HG02623 (cell line): Measurements from ENCODE around the gene CLHC1.

ENCODE experiments used
- ATAC-seq: cut with Tn5 transposase; IDR thresholded peaks from one replicate; pipeline ENCODE4 v1.9.1; 2021; ENCODE audit warnings: moderate library complexity; ENCODE audit not compliant: unreplicated experiment

CLHC1 gene

GRCh38 chr2:55169915-55170314 lies 62.2 kb downstream of the CLHC1 start:
- no peak for ATAC-seq

DNA sequence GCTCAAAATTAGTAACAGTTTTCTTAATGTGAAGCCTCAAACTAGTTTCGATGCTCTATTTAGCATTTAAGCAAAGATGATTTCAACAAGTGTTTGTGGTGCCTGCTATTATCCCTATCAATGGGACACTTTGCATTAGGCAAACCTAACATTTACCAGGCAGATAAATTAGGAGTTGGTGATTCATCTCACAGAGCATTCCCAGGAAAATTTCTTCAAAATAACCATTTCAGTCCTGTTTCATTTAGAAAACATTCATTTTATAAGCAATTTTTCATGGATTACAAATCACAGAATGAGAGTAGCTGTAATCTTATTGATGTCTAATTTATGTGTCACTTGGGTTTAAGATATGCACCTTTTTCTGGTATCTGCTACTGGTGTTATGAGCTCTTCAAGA lies 62.7 kb downstream of the CLHC1 start:
- ATAC-seq = no peak

- ATAC-seq = no peak
Observed at GRCh38 chr2:55168221-55169154, 63.6 kb downstream of the CLHC1 start.

DNA sequence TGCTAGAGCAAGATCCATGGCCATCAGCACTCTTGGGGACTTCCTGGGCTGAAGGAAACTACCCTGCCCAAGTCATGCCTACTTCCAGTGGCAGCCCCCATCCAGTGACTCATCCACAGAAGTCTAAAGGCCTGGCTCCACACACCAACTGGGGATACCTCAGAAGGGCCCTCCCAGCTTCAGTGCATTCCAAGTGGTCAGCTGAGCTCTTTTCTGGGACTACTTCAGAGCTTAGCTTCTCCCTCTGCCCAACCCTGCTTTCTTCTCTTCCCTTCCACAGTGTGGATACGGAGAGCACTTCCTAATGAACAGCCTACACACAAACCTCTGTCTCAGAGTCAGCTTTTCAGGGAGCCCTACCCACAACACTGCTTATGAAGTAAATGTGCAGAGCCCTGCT lies 66.5 kb downstream of the CLHC1 start:
- no peak for ATAC-seq

- no peak for ATAC-seq
Observed at GRCh38 chr2:55164534-55165480, 67.3 kb downstream of the CLHC1 start.

DNA sequence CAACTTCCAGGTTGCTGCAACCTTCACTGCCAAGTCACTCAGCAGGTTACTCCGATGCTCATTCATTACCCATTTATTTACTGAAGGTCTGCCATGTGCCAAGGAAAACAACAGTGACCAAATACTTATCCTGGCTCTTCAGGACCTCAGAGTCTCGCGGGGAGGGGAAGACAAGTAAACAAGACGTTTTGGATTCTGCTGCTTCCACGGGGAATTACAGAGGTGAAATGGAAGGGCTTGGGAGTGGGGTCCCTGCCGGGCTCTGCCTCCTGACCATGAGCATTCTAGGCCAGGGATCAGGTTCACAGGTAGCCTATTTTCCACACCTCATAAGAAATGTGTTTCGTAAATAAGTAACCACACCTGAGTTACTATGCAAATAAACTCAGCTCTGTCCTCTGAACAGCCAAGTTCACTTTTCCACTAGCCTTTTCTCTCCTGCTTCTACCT lies 68.1 kb downstream of the CLHC1 start:
- ATAC-seq = no peak

- no peak for ATAC-seq
Observed at GRCh38 chr2:55163274-55163721, 68.8 kb downstream of the CLHC1 start.

GRCh38 chr2:55162284-55163006 lies 69.6 kb downstream of the CLHC1 start:
- ATAC-seq = no peak

GRCh38 chr2:55161295-55162210 lies 70.5 kb downstream of the CLHC1 start:
- no peak for ATAC-seq

DNA sequence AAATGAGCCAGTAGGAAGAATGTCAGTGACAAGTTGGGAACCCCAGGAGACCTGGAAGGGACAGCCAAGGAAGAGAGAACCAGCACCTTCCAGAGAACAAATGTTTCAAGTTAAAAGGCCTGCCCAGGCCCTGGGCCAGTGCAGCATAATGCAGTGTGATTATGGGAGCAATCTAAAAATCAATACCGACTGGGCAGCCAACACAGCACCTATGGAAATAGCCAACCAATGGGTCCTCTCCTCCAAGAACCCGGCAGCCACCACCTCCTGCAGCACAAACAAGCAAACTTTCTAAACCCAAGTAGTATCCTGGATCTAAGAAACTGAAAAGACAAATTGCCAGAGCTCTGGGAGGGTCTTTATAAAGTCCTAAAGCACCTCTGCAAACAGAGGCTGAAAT lies 71.7 kb downstream of the CLHC1 start:
- ATAC-seq = no peak

DNA sequence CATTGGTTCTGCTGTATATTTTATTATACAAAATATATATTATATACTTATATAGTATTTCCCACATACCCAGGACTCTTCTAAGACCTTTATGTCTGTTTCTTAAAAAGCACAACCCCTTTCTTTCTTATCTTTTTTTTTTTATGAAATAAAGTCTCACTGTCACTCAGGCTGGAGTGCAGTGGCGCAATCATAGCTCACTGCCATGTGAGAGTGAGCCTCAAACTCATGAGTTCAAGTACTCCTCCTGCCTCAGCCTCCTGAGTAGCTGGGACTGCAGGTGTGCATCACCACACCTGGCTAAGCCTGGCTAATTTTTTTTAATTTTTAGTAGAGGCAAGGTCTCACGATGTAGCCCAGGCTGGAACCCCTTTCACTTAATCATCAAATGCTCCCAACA lies 72.3 kb downstream of the CLHC1 start:
- ATAC-seq = no peak

DNA sequence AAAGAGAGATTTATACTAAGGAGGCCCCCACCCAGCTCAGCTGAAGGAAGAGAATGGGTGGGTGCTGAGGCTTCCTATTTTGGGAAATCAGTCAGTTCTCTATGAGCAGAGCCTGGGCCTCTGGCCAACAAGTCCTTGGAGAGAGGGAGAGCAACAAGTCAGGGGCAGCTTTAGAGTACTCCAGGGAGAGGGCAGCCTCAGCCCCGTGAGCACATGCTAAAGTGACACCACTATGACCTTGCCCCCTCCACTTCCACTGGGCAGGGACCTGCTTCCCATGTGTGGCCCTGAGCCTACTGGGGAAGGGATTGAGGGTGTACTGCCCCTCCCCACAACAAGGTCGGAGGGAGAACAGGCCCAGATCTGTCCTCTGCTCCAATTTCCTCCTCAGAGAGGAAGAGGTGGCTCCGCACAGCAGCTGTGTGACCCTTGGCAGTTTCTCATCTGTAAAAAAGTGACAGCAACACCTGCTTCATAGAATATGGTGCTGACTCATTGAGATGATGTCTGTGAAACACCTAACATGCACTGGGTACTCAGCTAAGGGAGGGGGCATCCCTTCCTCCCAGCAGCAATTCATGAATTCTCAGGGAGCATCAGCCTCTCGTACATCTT lies 72.9 kb downstream of the CLHC1 start:
- ATAC-seq = peak; percentile 72

DNA sequence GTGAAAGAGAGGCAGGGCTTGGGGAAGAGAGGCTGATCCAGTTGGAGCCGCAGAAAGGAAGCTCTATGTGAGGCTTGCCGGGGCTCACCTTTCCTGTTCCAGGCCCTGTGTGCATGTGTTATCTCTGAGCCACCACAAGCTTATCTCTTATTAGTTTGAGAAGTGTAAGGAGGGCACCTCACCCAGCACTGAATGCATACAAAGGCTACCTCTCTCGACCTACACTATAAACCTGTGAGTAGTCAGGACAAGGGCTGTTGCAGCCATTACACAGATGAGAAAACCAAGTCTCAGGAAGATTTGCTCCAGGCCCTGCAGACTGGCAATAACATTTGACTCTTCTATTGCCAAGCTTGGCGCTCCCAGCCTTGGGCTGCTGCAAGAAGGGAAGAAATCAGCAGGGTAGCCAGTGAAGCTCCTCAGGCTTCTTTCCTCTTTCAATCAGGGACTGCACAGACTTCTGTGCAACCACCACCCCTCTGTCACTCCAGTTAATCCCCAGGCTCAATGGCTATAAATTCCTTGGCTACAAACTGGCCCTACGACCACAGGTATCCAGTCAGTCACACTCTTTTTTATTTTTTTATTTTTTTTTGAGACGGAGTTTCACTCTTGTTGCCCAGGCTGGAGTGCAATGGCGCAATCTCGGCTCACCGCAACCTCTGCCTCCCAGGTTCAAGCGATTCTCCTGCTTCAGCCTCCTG lies 73.8 kb downstream of the CLHC1 start:
- no peak for ATAC-seq

DNA sequence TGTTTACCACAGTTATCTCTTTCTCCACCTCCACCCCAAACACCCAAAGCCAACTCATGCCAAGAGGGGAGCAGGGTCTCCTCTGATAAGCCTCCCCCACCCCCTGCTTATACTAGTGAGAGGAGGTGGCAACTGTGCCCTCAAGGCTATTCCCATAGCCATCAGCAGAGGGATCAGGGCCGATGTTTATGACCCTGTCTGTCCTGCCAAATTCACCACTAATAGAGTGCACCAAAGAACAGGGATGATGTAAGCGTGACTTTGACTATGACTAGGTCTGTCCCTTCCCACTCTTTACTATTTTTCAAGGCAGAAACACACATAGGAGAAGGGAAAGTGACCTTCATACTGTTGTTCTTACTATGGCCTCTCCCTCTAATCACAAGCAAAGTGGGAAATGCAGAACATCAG lies 74.6 kb downstream of the CLHC1 start:
- no peak for ATAC-seq

DNA sequence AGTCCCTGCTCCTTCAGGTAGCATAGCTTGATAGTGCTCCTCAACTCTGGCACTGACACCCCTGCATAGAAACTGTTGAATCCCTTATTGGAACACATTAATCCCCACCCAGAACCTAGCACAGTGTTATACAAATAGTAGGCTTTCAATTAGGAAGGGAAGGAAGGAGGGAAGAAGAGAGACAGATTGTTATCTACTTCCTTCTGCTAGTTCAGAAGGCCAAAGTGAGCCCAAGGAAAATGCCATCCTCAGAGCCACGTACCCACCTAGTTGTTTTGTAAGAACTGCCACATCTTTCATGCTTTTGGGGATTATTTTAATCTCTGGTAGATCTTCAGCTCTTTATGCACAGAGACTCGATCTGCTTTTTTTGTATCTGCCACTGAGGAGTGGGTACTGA lies 75.1 kb downstream of the CLHC1 start:
- ATAC-seq = no peak

DNA sequence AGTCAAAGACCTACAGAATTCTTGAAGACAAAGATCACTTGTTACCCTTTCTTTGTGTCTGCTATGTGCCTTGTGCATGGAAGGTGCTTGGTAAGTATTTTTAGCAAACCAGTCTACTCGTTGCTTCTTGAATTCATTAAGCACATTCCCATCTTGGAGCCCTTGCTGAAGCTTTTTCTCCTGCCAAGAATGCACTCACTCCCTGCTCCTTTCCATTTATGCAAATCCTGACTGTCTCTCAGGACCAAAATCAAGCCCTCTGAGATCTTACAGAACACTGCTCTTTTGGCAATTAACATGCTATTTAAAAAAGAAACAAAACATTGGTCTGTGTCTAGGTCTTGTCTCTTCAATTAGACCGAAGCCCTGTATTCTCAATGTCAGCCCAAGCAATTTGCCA lies 75.8 kb downstream of the CLHC1 start:
- no peak for ATAC-seq

DNA sequence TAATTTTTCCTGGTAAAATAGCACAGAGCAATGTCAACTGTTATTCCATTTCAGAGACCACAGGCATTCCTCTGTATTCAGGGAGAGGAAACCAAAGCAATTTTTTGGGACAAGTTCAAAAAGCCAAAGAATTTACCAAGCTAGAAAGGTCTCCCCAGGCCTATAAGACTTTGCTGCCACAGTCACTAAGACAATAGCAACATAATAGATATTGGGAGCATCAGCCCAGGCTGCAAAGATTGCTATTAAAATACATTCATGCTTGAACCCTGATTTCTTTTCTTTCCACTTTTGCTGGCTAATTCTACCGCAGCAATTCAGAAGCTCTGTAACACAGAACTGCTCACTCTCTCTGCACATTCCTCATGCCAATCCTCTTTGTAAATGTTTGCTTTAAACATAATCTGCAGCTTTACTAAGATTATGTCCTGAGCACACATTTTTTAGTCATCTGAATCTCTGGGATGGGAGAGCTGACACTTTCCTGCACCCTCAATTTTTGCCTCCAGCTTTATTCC lies 76.3 kb downstream of the CLHC1 start:
- no peak for ATAC-seq

- ATAC-seq = no peak
Observed at GRCh38 chr2:55155206-55155605, 76.9 kb downstream of the CLHC1 start.
